ENCODE data around the gene PCK2. TPM values are rescaled to one million over a fixed set of nuclear protein-coding genes. Genes with fewer than 3 reads are reported as not detected.

Gene PCK2
- total RNA-seq, 1 donor from 2014 or later, result 18.7 TPM

DNA sequence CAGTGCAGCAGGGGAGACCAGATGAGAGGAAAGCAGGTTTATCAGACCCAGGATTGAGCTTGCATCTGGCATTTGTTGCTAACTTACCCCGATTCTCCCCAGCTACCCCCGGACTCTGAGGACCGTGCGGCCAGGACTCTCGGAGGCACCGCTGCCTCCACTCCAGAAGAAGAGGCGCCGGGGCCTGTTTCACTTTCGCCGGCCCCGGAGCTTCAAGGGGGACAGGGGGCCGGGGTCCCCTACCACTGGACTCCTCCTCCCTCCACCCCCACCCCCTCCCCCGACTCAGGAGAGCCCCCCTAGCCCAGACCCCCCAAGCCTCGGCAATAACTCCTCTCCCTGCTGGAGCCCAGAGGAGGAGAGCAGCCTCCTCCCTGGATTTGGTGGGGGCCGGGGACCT, 29.3 kb upstream of the PCK2 start:
- H3K36me3 ChIP-seq, result no peaks in the 10 kb centered on the region
- no peaks in the 10 kb centered on the region for H3K9me3 ChIP-seq
- H3K4me3 ChIP-seq, result no peak overlapping the region
- H3K27ac ChIP-seq, result no peak overlapping the region
- intact Hi-C loops (cut with DNase I), result no loop called here
- H3K27me3 ChIP-seq, result no peaks in the 10 kb centered on the region
- TF ChIP-seq CTCF (IDR thresholded peaks at IDR 0.05) (no peak), POLR2A (IDR thresholded peaks at IDR 0.05) (no peak), POLR2AphosphoS5 (IDR thresholded peaks at IDR 0.05; ENCODE audit: insufficient read depth in 1 of 2, low read depth in 1 of 2) (no peak)
- no peaks in the 10 kb centered on the region for H3K4me1 ChIP-seq
- DNase-seq (ENCODE audit: extremely low spot score in 2 of 2), result no peak

GRCh38 chr14:24065408-24065807, 28.7 kb upstream of the PCK2 start:
- Histone ChIP-seq H3K27me3 (no peaks in the 10 kb centered on the region), H3K4me3 (no peak overlapping the region), H3K4me1 (no peaks in the 10 kb centered on the region), H3K9me3 (no peaks in the 10 kb centered on the region), H3K36me3 (no peaks in the 10 kb centered on the region), H3K27ac (no peak overlapping the region)
- intact Hi-C loops (cut with DNase I), result no loop called here
- no peak for DNase-seq (ENCODE audit: extremely low spot score in 2 of 2)
- no peak for TF ChIP-seq POLR2A (IDR thresholded peaks at IDR 0.05)
- no peak for TF ChIP-seq CTCF (IDR thresholded peaks at IDR 0.05)
- TF ChIP-seq POLR2AphosphoS5 (IDR thresholded peaks at IDR 0.05; ENCODE audit: insufficient read depth in 1 of 2, low read depth in 1 of 2), result no peak

GRCh38 chr14:24066496-24067132, 27.5 kb upstream of the PCK2 start:
- no peak for DNase-seq (ENCODE audit: extremely low spot score in 2 of 2)
- no peak for TF ChIP-seq POLR2AphosphoS5 (IDR thresholded peaks at IDR 0.05; ENCODE audit: insufficient read depth in 1 of 2, low read depth in 1 of 2)
- no peak for TF ChIP-seq CTCF (IDR thresholded peaks at IDR 0.05)
- no peak for TF ChIP-seq POLR2A (IDR thresholded peaks at IDR 0.05)
- intact Hi-C loops (cut with DNase I), result no loop called here
- Histone ChIP-seq H3K4me3 (no peak overlapping the region), H3K36me3 (no peaks in the 10 kb centered on the region), H3K4me1 (no peaks in the 10 kb centered on the region), H3K9me3 (no peaks in the 10 kb centered on the region), H3K27me3 (no peaks in the 10 kb centered on the region), H3K27ac (no peak overlapping the region)

DNA sequence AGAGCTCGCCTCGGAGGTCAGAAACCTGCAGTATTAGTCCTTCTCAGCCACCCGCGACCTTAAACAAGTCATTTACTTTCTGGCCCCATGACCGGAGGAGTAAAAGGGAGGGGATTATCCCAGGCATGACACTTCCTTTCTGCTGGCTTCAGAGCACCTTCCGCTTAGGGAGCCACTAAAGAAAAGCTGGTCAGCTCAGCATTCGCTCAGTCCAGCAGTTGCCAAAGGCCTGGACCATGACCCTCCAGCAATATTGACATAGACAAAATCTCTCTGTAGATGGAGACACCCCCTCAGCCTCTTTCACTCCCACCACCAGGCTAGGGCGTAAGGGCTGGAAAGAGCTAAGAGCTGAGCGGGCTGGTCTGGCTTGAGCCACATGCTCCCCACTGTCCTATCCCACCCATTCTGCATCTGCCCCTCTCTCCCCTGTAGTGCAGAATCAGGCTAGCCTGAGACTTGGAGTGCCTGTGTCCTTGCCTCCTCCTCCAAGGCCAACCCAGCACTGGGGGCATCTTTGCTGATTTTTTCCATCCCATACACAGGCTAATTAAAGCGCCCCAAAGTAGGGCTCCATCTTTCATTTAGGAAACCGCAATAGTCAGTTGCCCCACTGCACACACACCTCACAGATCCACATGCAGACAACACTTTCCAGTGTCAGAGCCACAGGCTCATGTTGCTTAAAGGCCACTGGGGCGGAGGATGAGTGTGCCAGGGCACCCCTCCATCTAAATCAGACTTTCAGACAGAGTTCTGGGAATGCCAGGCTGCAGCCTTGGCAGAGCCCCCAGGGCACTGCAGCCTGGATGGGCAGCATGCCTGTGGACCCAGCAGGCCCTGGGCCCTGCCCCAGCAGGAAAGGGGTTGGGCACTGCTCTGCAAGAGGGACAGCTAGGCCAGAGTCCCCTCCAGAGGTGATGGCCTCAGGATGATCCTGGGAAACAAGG, 26.7 kb upstream of the PCK2 start:
- intact Hi-C loops (cut with DNase I), result no loop called here
- H3K9me3 ChIP-seq, result no peaks in the 10 kb centered on the region
- no peak overlapping the region for H3K4me3 ChIP-seq
- no peak overlapping the region for H3K27ac ChIP-seq
- peaks cover 4% of the 10 kb centered on the region for H3K4me1 ChIP-seq
- no peaks in the 10 kb centered on the region for H3K36me3 ChIP-seq
- TF ChIP-seq POLR2AphosphoS5 (IDR thresholded peaks at IDR 0.05; ENCODE audit: insufficient read depth in 1 of 2, low read depth in 1 of 2) (no peak), POLR2A (IDR thresholded peaks at IDR 0.05) (no peak), CTCF (IDR thresholded peaks at IDR 0.05) (no peak)
- no peaks in the 10 kb centered on the region for H3K27me3 ChIP-seq
- no peak for DNase-seq (ENCODE audit: extremely low spot score in 2 of 2)

Data from vagina (tissue), 2 donors.